ENCODE measurements around the gene SDF2.

DNA sequence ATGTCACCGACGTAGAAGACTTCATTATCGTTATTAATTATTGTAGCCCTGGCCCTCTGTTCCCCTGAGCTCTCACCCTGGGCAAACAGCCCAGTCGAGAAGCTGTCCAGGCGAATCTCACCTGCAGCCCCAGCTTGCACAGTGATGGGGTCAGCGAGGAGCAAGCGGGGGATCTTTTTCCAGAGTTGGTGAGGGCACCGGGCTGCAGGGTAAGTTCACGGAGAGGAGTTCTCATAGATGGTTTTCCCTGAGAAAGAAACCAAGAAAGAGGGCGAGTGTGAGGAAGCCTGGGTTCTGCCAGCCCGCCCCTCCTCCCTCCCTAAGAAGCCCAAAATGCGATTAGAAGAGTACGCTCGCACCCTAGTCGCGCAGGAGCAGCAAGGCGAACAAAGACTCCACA lies 63.3 kb downstream of the SDF2 start:
- TF ChIP-seq, protein P1, sequence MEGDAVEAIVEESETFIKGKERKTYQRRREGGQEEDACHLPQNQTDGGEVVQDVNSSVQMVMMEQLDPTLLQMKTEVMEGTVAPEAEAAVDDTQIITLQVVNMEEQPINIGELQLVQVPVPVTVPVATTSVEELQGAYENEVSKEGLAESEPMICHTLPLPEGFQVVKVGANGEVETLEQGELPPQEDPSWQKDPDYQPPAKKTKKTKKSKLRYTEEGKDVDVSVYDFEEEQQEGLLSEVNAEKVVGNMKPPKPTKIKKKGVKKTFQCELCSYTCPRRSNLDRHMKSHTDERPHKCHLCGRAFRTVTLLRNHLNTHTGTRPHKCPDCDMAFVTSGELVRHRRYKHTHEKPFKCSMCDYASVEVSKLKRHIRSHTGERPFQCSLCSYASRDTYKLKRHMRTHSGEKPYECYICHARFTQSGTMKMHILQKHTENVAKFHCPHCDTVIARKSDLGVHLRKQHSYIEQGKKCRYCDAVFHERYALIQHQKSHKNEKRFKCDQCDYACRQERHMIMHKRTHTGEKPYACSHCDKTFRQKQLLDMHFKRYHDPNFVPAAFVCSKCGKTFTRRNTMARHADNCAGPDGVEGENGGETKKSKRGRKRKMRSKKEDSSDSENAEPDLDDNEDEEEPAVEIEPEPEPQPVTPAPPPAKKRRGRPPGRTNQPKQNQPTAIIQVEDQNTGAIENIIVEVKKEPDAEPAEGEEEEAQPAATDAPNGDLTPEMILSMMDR (IDR thresholded peaks at IDR 0.05), result no peak
- TF ChIP-seq, protein P2, sequence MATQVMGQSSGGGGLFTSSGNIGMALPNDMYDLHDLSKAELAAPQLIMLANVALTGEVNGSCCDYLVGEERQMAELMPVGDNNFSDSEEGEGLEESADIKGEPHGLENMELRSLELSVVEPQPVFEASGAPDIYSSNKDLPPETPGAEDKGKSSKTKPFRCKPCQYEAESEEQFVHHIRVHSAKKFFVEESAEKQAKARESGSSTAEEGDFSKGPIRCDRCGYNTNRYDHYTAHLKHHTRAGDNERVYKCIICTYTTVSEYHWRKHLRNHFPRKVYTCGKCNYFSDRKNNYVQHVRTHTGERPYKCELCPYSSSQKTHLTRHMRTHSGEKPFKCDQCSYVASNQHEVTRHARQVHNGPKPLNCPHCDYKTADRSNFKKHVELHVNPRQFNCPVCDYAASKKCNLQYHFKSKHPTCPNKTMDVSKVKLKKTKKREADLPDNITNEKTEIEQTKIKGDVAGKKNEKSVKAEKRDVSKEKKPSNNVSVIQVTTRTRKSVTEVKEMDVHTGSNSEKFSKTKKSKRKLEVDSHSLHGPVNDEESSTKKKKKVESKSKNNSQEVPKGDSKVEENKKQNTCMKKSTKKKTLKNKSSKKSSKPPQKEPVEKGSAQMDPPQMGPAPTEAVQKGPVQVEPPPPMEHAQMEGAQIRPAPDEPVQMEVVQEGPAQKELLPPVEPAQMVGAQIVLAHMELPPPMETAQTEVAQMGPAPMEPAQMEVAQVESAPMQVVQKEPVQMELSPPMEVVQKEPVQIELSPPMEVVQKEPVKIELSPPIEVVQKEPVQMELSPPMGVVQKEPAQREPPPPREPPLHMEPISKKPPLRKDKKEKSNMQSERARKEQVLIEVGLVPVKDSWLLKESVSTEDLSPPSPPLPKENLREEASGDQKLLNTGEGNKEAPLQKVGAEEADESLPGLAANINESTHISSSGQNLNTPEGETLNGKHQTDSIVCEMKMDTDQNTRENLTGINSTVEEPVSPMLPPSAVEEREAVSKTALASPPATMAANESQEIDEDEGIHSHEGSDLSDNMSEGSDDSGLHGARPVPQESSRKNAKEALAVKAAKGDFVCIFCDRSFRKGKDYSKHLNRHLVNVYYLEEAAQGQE (IDR thresholded peaks at IDR 0.05; ENCODE audit: insufficient read depth in 1 of 2, low read depth in 2 of 2, low read length in 1 of 2), result no peak
- TF ChIP-seq POLR2AphosphoS5 (IDR thresholded peaks at IDR 0.05; ENCODE audit: low read depth, low read length), result no peak
